Heart right ventricle (tissue), 16 donors: ENCODE results near the gene CELA2A. TPM values are rescaled to one million over a fixed set of nuclear protein-coding genes. Genes with fewer than 3 reads are reported as not detected.

Experiments
- ATAC-seq, 8 donors: fragments of 200-7000 bp; cut with Tn5 transposase; one replicate each; pipeline ENCODE4 v1.9.1; 2020; ENCODE audit warnings: mild to moderate bottlenecking in 8 of 8, moderate library complexity in 8 of 8, moderate number of reproducible peaks in 1 of 8
- DNase-seq, 2 donors: peaks; one replicate each; pipeline ENCODE4 v3.0.0-alpha.2; 2020
- H3K27ac ChIP-seq, 10 donors: fragments of 200-600 bp; sonication (generic) in 2 of 10; one replicate each; pipeline versions ENCODE4 v1.5.0 to v1.8.0; 2020 to 2022; ENCODE audit warnings: mild to moderate bottlenecking in 3 of 10
- H3K27me3 ChIP-seq, 7 donors: fragments of 200-600 bp; one replicate each; pipeline ENCODE4 v1.8.0; 2021 to 2022; ENCODE audit warnings: mild to moderate bottlenecking in 2 of 7
- H3K36me3 ChIP-seq, 9 donors: fragments of 200-600 bp; sonication (generic) in 1 of 9; one replicate each; pipeline versions ENCODE4 v1.5.0 to v1.8.0; 2020 to 2022; ENCODE audit warnings: mild to moderate bottlenecking in 2 of 9
- H3K4me1 ChIP-seq, 9 donors: fragments of 200-600 bp; sonication (generic) in 1 of 9; one replicate each; pipeline versions ENCODE4 v1.5.0 to v1.8.0; 2020 to 2022; ENCODE audit warnings: mild to moderate bottlenecking in 4 of 9
- H3K4me3 ChIP-seq, 10 donors: fragments of 200-600 bp; sonication (generic) in 2 of 10; one replicate each; pipeline versions ENCODE4 v1.5.0 to v1.8.0; 2020 to 2022; ENCODE audit warnings: mild to moderate bottlenecking in 7 of 10, moderate library complexity in 2 of 10
- H3K9me3 ChIP-seq, 11 donors: fragments of 200-600 bp in 10 of 11; sonication (generic) in 2 of 11; one replicate each; pipeline versions ENCODE4 v1.5.0 to v1.8.0; 2013 to 2022; ENCODE audit warnings: mild to moderate bottlenecking in 2 of 11, control low read depth in 1 of 11, moderate library complexity in 1 of 11
- CTCF ChIP-seq, 9 donors: fragments of 200-600 bp; sonication (generic) in 2 of 9; IDR thresholded peaks; one replicate each; pipeline versions ENCODE4 v1.5.0 to v1.8.0; 2021 to 2022; ENCODE audit warnings: antibody characterized with exemption in 9 of 9, mild to moderate bottlenecking in 5 of 9, moderate library complexity in 1 of 9
- WGBS, 2 donors: extraction: QIAGEN DNeasy Blood & Tissue Kit; methylation state at CpG; one replicate each; pipeline ENCODE4 v1.1.7; 2013; ENCODE audit warnings: inconsistent platforms in 1 of 2; 5-methylcytosine and 5-hydroxymethylcytosine counted together
- intact Hi-C, 10 donors: fragments of 100-400 bp; cut with DNase I; formaldehyde crosslinking; loops; one replicate each; pipeline versions ENCODE4 v1.11.1 to v1.14.2; 2022
- polyA plus RNA-seq, 2 donors: library from polyadenylated mRNA; stranded (reverse); fragments of 200-250 nt; gene quantifications; one replicate each; pipeline ENCODE4 v1.2.3, GENCODE V29; 2013
- total RNA-seq, 10 donors: library from RNA; stranded (reverse); fragmentation: NEBNext Ultra II Directional in 3 of 10; extraction: Animal tissue kit (Norgen Biotek cat#: 25700) in 3 of 10; gene quantifications; one replicate each; pipeline versions ENCODE4 v1.2.1 to v1.2.4, GENCODE V29; 2021 to 2023
- donor health status: Arrhythmogenic right ventricular cardiomyopathy.
- donor health status: ischemic (EF 13 %, LVEDD 7.1; RV severe dilation, severe dysfunction).
- donor health status: healthy with polysubstance abuse.
- donor health status: DM: no; HTN: yes; CAD: no.
- donor health status: DM: no; HTN: no; CAD: no.
- donor health status: ischemic (EF 25% LVEDD 6.9; RV normal size, moderate dysfunction).
- donor health status: ischemic (EF 25% LVEDD 5.7; RV mildly dilated, moderate dysfunction).
- donor health status: healthy.
- donor health status: DM: yes; HTN: yes; CAD: no.
- donor health status: Ischemic cardiomyopathy.
- donor health status: ischemic (EF 35%, LVEDD 5.7; RV mildly dilated, moderate dysfunction).
- donor health status: nonischemic (EF 11% LVEDD 7.7; RV severe dilation, severe dysfunction).
- donor health status: DM: yes; HTN: yes; CAD: no.
- donor health status: PGD.
- donor health status: ischemic (EF 29% LVEDD 5.4; RV normal size, mild dysfunction).
- donor health status: nonischemic (EF 23%, LVEDD 6.1; RV moderate dilation, normal function).

The CELA2A gene
- total and polyA plus RNA-seq, 12 donors = 0.09 to 1.6 (median 1.1) TPM; not detected in 4

- ATAC-seq (no peak), DNase-seq (peak in 1 of 2 donors; percentile 30)
- intact Hi-C loops = loop anchor here in 1 of 10 donors (5.0 kb wide), 1 partner anchor 71 kb away; no protein-coding TSS in a partner anchor
- WGBS, 2 donors = 57 to 82% methylated on average over 11 of the region's 11 CpGs
- TF ChIP-seq CTCF (IDR thresholded peaks at IDR 0.05) = no peak
- H3K27me3 ChIP-seq = no peaks in the 10 kb centered on the region
- H3K27ac ChIP-seq = peak overlapping the region in 6 of 10 donors; percentile 22 to 96 (median 60)
- peak overlapping the region in 3 of 10 donors; percentile 76 to 90 (median 84) for H3K4me3 ChIP-seq
- no peaks in the 10 kb centered on the region for H3K9me3 ChIP-seq
- peaks cover 7 to 83% (median 68%) of the 10 kb centered on the region in 9 donors for H3K4me1 ChIP-seq
- peaks cover 0 to 31% (median 0%) of the 10 kb centered on the region in 9 donors for H3K36me3 ChIP-seq
Measured at GRCh38 chr1:15412843-15413242, 43.7 kb upstream of the CELA2A start.

GRCh38 chr1:15413563-15414444, 42.7 kb upstream of the CELA2A start:
- intact Hi-C loops = loop anchor here in 1 of 10 donors (5.0 kb wide), 1 partner anchor 72 kb away; no protein-coding TSS in a partner anchor
- Histone ChIP-seq H3K4me3 (peak overlapping the region in 1 of 10 donors; percentile 76), H3K36me3 (peaks cover 0 to 31% (median 0%) of the 10 kb centered on the region in 9 donors), H3K9me3 (no peaks in the 10 kb centered on the region), H3K27ac (peak overlapping the region in 8 of 10 donors; percentile 6 to 96 (median 48)), H3K4me1 (peaks cover 9 to 90% (median 72%) of the 10 kb centered on the region in 9 donors), H3K27me3 (no peaks in the 10 kb centered on the region)
- DNase-seq (peak in 1 of 2 donors; percentile 8), ATAC-seq (no peak)
- TF ChIP-seq CTCF (IDR thresholded peaks at IDR 0.05) = no peak
- 87 to 89% methylated on average over 20 of the region's 20 CpGs for WGBS, 2 donors

- intact Hi-C loops = loop anchor here in 1 of 10 donors (5.0 kb wide), 1 partner anchor 72 kb away; no protein-coding TSS in a partner anchor
- whole genome bisulfite sequencing, 2 donors = 62 to 78% methylated on average over 10 of the region's 10 CpGs
- Histone ChIP-seq H3K27me3 (no peaks in the 10 kb centered on the region), H3K9me3 (no peaks in the 10 kb centered on the region), H3K27ac (peak overlapping the region in 6 of 10 donors; percentile 6 to 96 (median 74)), H3K4me3 (no peak overlapping the region), H3K4me1 (peaks cover 10 to 91% (median 73%) of the 10 kb centered on the region in 9 donors), H3K36me3 (peaks cover 0 to 31% (median 0%) of the 10 kb centered on the region in 9 donors)
- peak in 1 of 2 donors; percentile 24 for DNase-seq
- TF ChIP-seq CTCF (IDR thresholded peaks at IDR 0.05) = peak in 2 of 9 donors; percentile 33 to 38
- peak in 2 of 8 donors; percentile 15 to 20 for ATAC-seq
Measured at GRCh38 chr1:15414445-15414983, 42.0 kb upstream of the CELA2A start.
